GM12874 (cell line): ENCODE data around the gene ATP2C1.

Experiments
- TF ChIP-seq, protein P1 (sequence below): IDR thresholded peaks from 2 replicates; pipeline ENCODE4 v1.5.1; 2011; ENCODE audit warnings: low read depth, mild to moderate bottlenecking, control low read depth, low read length, moderate library complexity; ENCODE audit not compliant: insufficient read depth

The ATP2C1 gene

DNA sequence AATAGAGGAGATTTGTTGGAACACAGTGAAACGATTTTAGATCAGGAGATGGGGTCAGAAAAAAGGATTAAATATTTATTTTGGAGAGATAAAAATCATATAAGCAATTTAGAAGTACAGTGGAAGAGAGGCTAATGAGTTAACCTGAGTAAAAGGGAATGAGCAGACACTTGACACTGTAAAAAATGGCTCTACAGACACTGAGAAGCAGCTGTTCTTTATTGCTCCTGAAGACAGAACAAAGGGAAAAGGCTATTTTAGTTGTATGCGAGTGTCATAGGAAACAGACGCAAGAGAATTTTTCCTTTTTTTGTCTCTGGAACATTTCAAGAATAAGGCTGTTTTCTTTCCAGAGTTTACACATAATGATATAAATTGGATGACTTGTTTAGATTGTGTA lies 98.5 kb downstream of the ATP2C1 start:
- TF ChIP-seq, protein P1, sequence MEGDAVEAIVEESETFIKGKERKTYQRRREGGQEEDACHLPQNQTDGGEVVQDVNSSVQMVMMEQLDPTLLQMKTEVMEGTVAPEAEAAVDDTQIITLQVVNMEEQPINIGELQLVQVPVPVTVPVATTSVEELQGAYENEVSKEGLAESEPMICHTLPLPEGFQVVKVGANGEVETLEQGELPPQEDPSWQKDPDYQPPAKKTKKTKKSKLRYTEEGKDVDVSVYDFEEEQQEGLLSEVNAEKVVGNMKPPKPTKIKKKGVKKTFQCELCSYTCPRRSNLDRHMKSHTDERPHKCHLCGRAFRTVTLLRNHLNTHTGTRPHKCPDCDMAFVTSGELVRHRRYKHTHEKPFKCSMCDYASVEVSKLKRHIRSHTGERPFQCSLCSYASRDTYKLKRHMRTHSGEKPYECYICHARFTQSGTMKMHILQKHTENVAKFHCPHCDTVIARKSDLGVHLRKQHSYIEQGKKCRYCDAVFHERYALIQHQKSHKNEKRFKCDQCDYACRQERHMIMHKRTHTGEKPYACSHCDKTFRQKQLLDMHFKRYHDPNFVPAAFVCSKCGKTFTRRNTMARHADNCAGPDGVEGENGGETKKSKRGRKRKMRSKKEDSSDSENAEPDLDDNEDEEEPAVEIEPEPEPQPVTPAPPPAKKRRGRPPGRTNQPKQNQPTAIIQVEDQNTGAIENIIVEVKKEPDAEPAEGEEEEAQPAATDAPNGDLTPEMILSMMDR = no peak

DNA sequence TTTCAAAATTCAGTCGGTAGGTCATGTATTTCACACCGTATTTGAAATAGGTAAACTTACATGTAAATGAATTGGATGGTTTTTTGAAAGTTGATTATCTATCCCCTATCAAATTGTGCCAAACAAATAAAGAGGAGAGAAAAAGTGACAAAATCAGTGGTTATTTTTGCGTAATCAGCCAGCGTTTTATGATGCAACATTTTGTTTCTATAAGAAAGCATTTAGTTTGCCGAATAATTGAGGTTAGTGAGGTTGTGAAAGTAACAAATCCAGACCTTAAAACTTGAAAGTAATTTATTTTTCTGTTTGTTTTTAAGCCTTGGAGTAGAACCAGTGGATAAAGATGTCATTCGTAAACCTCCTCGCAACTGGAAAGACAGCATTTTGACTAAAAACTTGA lies 103.4 kb downstream of the ATP2C1 start:
- TF ChIP-seq, protein P1 = no peak

DNA sequence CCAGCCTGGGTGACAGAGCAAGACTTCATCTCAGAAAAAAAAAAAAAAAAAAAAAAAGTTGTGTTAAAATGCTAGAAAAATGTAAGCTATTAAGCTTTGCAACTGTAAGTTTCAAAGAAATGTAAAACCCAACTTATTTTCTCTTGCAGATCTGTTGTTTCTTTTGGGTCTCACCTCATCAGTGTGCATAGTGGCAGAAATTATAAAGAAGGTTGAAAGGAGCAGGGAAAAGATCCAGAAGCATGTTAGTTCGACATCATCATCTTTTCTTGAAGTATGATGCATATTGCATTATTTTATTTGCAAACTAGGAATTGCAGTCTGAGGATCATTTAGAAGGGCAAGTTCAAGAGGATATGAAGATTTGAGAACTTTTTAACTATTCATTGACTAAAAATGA lies 107.2 kb downstream of the ATP2C1 start:
- TF ChIP-seq, protein P1 = no peak

DNA sequence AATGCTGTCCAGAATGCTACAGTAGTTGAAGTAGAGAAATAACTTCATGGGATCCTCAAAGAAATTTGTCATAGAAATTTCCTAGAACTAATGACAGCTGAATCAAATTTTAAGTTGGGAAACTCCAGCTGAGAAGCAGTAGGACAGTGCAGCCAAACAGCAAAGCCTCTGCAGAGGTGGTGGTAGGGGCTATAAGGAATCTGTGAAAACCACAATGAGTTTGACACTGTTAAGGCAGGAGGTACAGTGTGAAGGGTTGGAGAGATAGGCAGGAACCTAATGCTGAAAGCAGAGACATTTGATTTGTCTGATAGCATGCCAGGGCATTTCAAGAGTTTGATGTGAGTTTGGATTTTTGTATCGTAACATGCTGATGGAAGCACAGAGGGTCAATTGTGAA lies 110.7 kb downstream of the ATP2C1 start:
- TF ChIP-seq, protein P1 = no peak

DNA sequence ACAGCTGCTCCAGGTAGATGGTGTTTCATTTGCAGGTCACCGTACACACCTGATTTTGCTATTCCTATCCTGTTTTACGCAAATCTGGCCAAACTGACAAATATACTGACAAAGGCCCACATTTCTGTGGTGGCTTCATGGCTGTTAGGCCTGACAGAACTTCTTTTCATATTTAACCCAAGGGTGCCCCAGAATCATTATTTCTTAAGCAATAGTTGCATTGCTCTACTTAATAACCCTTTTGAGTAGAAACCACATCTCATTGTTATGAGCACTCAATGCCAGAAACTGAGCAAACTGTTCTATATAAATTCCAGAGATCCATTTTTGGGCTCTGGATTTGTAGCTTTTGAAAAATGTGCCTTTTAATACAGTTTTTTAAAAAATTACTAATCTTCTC lies 113.4 kb downstream of the ATP2C1 start:
- TF ChIP-seq, protein P1 = no peak

DNA sequence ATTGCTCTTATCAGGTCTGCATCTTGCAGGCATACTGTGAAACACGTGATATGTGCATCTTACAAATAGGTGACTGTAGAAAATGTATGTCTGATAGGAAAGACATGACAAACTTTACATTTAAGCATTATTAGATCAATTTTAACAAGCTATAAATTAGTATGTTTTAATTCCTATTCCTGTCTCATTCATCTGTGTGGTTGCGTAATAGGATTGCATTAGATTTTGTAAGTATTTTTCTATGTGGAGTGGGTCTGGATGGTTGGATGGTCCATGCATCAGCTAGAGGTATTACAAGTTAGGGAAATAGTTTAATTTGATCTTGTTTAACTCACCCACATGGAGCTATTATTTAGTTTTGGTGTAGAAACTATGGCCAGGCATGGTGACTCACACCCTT lies 113.9 kb downstream of the ATP2C1 start:
- TF ChIP-seq, protein P1 = no peak

DNA sequence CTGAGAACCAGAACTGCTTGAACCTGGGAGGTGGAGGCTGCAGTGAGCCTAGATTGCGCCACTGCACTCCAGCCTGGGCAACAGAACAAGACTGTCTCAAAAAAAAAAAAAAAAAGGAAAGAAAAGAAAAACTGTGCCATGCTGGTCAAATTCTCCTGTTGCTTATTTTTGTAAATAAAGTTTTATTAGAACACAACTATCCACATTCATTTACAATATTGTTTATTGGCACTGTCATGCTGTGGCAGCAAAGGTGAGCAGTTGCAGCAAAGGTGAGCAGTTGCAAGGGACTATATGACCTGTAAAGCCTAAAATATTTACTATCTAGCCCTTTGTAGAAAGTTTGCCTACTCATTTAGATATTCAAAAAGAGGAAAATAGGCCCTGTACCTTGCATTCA lies 114.4 kb downstream of the ATP2C1 start:
- TF ChIP-seq, protein P1 = no peak

DNA sequence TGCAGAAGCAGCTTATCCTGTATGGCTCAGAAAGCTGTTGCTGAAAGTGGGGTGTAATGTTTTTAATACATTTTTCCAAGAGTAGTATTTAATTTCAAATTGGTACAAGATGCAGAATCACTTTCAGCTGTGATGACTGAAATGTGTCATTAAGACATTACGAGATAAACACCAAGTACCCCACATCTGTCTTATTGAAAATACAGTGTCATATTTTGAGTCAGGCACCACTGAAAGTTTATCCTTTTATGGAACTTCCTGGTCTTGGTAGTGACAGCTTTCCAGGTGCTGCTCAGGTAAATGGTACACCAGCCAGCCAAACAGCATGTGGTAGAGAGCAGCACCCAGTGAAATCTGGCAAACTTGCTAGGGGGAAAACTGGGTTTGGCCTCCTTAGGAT lies 115.8 kb downstream of the ATP2C1 start:
- TF ChIP-seq, protein P1 = no peak
